Measurements from ENCODE around the gene CGN.
"Not testable (repeated sequence)": the region's sequence is repeated elsewhere in the genome, so short reads cannot be mapped to it uniquely, and the experiment has no call there.

The CGN gene

DNA sequence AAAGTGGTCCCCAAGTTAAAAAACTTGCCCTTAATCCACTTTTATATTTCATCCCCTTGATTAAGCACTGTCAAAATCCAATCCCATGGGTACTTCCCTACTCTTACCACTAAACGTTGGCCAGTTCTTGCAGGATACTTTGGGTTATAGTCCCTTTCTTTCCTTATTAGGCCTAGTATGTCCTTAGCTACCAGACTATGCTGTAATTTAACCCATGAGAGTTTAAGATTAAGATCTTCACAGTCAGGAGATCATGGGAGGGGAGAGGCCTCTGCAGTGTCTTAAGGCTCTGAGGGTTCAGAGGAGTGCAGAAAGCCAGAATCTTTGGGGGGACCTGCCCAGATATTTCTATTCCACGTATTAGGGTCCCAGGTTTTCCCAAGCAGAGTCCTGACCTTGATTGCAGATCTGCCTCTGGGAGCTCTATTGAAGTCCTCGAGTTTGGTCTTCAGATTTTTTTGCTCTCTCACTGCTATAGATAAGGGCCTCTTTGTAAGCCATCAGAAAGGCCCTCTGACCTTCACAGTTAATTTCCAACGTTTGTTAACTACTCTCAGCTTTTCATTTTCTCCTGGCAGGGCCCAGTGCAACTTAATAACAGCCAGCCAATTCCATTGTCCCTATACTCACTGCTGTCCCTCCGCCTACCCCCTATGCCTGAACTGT, 9.0 kb upstream of the CGN start:
- no peak for DNase-seq

DNA sequence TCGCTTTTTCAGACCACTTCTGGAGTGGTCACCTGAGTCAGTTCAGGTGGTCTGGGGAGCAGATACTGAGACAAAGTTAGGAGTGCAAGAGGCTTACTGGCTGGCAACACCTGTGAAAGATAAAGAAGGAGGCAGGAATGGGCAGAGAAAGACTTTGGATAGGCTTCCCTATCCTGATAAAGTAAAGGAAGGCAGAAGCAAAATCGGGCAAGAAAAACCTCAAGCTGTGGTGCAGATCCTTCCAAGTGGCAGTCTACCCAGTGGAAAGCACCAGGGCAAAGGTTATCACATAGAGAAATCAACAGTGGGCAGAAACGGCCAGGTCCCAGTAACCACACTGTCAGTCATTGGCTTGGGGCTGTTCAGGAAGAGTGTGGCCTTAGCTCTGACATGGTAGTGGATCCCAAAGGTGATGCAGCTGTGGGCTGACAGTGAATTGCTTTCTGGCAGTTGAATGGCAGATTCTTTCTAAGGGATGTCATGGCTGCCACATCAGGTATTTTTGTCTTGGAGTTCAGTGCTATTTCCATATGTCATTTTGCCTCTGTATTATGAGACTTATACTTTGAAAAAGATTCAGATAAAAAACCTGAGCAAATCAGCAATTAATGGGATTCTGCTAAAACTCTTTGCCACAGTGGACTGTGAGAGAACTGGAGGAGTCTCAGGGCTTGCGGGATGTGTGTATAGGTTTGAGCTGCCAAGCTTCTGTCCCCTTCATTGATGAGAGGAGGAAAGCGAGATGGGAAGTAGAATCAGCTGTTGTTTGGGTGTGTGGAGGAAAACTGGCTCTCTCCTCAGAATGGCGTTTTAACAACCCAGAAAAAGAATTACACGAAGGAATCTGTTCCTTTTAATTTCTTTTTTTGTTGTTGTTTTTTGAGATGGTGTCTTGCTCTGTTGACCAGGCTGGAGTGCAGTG, 8.1 kb upstream of the CGN start:
- DNase-seq = no peak

DNA sequence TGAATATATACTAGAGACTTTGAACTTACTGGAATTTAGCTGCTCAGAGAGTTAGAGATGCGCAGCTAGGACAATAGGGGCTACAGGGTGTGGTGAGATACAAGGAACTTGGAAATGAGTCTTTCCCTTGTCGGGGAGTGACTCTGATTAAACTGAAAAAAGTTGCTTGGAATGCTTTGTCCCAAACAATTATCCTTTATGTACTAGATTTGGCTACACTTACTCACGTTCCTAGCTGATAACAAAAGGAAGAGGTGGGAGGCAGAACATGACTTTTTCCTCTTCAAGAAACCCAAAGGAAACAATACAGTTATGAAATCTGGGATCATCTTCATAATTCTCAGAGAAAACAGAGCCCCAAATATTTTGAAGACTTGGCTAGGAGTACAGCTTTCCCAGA, 6.9 kb upstream of the CGN start:
- no peak for DNase-seq

DNA sequence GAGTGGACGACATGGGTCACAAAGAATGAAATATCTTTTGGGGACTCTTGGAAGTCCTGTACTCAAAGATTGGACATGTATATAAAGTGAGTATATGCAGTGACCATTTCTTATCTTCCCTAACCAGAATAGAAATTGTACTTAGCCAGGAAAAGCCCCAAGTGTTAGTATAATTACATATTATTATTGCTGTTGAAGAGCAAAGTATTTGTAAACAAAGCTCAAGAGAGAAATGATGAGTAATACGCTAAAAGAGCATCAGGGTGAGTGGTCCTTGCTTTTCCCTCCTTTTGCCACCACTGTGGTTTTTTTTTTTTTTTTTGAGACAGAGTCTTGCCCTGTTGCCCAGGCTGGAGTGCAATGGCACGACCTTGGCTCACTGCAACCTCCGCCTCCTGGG, 6.4 kb upstream of the CGN start:
- no peak for DNase-seq

DNA sequence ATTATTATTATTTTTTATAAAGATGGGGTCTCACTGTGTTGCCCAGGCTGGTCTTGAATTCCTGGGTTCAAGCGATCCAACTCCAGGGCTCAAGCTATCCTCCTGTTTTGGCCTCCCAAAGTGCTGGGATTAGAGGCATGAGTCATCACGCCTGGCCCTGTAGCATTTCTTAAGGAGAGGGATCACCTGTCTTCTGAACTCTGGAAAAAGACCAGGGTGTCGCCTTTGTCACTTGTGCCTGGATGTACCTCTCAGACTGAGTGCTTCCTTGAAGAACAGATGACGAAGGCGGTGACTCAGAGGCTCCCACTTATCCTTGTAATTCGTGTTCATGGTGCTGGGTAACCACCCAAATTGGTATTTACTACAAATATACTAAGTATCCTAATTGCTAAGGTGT, 2.4 kb upstream of the CGN start:
- DNase-seq = no peak

DNA sequence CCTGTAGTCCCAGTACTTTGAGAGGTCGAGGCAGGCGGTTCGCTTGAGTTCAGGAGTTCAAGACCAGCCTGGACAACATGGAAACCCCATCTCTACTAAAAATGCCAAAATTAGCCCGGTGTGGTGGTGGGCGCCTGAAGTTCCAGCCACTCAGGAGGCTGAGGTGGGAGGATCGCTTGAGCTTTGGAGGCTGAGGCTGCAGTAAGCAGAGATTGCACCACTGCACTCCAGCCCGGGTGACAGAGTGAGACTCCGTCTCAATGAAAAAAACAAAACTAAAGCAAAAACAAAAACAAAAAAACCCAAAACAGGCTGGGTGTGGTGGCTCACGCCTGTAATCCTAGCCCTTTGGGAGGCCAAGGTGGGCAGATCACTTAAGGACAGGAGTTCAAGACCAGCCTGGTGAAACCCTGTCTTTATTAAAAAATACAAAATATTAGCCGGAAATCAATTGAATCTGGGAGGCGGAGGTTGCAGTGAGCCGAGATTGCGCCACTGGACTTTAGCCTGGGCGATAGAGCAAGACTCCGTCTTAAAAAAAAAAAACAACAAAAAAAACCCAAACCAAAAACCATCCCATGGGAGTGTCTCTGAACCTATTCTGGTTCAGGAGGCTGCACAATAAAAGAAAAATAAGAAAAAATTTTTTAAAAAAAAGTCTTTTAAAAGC, 1.7 kb upstream of the CGN start:
- DNase-seq = no peak

DNA sequence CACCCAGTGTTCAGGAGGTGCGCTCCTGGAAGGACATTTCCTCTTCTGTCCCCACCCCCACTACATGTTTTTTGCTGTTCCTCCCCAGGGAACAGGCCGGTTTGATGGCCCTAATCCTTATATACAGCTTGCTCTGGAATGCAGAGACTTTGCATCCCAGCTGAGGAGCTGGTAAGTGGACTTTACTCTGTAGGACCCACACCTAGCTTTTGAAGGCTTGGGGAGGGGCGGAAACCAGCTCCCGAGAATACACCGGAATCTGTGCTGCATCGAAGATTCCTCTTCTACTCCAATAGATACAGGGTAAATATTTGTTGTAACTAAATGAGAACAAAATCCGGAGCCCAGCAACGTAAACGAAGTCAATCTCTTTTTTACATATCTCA, 1.2 kb upstream of the CGN start:
- no peak for DNase-seq

DNA sequence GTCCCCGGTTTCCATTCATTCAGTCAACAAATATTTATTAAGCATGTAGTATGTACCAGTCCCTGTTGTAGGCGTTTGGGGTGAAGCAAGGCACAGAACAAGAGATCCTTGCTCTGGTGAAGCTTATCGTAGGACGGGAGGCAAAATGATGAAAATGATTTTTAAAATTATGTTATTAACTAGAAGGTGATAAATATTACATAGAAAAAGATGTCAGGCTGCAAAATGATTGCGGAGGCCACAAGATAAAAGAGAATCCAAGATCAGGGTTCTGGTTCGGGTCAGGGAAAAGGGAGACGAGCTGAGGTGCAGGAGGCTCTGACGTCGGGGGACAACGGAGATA, 602 bp upstream of the CGN start:
- DNase-seq = no peak

DNA sequence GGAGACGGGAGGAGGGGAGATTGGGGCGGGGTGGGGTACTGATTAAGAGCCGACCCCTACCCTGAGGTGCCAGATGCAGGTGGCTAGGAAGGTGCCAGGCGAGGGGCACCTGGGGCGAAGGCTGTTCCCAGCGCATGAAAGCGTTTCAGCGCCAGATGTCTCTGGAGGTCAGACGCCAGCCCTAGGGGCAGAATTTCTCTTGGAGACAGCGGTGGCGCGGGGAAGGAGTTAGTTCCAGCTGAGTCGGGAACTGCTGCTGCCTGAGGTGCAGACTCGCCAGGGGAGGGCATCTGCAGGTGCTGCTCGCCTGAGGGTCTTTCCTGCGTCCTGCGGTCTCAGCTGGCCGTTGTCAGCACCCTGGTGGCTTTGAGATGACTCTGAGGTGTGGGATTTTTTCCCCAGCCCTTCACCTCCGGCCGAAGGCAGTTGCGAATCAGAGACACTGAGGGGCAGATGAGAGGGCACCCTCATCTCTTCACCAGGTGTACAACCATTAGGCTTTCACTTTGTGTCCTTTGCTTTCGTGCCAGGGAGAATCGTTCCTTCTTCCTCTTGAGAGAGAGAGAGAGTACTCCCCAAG, 539 bp downstream of the CGN start:
- DNase-seq = peak; percentile 69

DNA sequence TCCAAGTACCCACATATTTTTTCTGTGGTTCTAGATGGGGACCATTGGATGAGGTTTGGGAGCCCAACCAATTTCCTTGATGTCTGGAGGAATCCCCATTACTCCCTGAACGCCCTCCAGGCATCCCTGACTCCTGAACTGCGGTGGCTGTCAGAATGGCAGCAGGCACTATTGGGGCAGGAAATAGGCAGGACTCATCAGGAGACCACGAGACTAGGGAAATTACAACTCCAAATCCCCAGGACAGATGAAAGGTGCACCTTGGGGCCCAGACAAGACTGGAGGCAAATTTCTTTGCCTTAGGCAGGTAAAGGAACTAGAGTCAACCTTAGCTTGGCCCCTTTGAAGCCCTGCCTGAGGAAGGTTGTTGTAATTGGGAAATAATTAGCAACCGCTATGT, 1.1 kb downstream of the CGN start:
- no peak for DNase-seq

DNA sequence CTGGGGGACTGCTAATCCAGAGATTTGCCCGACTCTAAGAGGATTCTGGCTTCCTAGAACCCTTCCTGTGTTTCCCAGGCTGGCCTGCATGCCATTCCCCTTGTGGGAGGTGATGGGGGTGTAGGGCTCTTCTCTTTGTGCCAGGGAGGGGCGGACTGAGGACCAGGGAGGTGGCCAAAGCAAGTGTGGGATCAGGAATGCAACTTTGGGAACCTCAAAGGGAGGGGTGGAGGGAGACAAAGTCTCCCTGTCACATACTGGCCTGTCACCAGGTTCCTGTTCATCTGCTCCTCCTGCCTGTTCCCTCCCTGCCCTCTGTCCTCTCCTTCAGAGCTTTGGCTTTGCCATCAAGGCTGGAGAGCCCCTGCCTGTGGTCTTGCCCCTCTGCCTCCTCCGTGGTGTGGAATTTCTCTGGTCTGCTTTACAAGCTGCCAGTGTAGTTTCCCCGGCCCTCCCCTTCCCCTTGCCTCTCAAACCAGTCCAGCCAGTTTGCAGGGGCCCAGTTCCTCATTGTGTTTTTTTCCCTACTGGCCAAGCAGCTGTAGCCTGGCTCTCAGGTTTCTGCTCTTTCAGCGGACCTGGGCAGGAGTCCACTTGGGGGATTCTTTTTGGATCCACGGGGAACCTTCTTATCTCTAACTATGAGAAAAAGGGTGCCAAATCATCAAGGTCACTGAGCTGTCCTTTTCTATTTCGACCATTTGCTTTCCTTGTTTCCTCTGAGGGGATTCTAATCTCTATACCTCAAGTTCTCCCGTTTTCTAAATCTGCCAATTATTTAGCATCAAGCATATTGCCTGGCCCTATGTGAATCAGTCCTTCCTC, 1.8 kb downstream of the CGN start:
- DNase-seq = no peak

DNA sequence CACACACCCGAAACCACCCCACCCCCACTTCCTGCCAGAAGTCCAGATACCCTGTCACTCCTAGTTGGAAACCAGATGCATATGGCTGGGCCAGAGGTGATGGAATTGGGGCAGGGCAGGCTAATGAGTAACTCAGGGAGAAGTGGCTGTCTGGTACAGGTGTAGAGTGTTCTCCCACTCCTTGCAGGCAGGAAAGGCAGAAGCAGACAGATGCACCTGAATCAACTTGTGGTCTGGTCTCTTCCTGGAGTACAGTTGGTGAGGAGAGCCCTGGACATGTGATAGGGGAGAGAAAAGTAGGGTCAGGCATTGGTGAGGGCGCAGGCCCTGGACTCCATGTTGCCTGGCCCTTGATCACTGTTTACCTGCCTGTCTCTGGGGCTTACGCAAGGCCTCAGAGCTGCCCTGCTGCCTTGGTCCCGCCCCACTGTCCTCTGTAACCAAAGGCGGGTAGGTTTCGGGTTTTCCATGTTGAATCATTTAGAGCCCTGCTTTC, 2.5 kb downstream of the CGN start:
- DNase-seq = peak; percentile 67

DNA sequence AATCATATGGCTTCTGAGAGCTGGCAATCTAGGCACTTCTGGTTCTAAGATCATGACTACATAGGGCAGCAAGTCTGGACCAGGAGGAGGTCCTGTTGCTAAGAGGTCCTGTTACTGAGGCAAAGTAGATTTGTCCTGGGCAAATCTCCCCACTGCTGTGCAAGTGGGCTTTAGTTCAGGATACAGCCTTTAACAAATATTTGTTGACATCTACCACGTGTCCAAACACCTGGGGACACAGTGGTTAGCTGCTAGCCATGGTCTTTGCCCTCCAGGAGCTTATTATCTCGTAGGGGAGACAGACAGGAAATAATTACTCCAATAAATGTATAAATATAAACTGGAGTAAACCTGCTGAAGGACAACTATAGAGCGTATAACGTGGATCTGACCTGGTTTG, 3.2 kb downstream of the CGN start:
- DNase-seq = no peak

DNA sequence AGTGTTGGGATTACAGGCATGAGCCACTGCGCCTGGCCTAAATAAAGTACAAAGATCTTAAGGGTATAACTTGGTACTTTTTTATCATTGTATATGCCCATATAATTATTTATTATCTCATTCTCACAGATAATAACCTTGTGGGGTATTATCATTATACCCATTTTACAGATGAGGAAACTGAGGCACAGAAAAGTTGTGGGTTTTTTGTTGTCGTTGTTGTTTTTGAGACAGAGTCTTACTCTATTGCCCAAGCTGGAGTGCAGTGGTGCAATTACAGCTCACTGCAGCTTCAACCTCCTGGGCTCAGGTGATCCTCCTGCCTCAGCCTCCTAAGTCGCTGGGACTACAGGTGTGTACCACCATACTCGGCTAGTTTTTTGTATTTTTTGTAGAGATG, 4.1 kb downstream of the CGN start:
- DNase-seq = no peak

DNA sequence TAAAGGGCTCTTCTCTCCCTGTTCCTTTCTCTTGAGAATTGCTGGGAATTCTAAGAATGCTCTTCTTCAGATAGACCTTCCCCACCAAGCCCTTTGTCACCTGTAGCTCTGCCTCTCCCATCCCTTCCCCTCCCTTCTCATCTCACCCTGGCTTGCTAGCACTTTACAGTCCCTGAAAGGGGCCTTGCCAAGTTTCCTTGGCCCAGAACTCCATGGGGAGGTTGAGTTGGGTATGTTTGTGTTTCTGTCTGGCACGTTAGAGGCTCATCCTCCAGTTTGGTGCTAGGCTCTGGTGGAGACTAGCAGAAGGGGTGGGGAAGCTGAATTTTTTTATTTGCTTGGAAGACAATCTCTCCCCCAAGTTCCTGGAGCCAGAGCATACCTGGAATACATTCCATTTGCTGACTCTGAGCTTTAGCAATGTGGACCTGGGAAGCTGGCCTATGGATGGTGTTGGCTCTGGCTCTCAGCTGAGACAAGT, 4.9 kb downstream of the CGN start:
- no peak for DNase-seq

DNA sequence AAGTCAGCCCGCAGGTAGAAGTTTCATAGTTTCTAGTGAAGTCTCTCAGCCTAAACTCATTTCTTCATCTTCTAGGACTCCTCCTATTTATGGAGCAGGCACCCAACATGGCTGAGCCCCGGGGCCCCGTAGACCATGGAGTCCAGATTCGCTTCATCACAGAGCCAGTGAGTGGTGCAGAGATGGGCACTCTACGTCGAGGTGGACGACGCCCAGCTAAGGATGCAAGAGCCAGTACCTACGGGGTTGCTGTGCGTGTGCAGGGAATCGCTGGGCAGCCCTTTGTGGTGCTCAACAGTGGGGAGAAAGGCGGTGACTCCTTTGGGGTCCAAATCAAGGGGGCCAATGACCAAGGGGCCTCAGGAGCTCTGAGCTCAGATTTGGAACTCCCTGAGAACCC, 7.2 kb downstream of the CGN start:
- no peak for DNase-seq

DNA sequence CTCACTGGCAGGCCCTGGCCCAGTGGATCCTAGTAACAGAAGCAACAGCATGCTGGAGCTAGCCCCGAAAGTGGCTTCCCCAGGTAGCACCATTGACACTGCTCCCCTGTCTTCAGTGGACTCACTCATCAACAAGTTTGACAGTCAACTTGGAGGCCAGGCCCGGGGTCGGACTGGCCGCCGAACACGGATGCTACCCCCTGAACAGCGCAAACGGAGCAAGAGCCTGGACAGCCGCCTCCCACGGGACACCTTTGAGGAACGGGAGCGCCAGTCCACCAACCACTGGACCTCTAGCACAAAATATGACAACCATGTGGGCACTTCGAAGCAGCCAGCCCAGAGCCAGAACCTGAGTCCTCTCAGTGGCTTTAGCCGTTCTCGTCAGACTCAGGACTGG, 7.7 kb downstream of the CGN start:
- DNase-seq = no peak

DNA sequence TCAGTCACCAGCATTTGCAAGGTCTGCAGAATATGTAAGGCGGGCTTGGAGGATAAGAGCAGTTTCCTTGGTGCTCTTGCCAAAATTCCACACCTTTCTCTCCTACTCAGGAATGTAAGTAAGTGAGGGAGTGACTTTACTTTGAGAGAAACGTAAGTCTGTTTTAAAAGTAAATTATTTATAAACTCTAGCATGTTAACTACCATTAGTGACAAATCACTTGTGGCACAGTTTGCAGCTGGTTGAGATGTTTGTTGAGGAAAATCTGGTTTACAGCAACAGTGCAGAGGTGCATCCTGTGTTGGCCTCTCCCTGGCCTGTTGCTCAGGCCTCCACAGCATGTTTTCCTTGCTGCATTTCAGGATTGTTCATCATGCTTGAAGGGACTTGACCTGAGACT, 8.5 kb downstream of the CGN start:
- no peak for DNase-seq

DNA sequence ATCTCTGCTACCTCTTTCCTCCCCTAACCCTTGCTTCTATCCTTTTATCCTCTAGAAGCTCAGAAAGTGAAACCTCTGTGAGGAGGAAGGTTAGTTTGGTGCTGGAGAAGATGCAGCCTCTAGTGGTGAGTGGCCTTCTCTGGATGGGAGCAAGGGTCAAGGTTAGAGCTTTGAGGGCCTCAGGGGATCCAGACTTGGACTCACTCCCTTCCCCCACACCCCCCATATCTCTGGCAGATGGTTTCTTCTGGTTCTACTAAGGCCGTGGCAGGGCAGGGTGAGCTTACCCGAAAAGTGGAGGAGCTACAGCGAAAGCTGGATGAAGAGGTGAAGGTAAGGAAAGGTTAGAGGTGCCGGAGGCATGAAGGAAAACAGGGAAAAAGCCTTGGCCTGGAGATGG, 9.2 kb downstream of the CGN start:
- no peak for DNase-seq

DNA sequence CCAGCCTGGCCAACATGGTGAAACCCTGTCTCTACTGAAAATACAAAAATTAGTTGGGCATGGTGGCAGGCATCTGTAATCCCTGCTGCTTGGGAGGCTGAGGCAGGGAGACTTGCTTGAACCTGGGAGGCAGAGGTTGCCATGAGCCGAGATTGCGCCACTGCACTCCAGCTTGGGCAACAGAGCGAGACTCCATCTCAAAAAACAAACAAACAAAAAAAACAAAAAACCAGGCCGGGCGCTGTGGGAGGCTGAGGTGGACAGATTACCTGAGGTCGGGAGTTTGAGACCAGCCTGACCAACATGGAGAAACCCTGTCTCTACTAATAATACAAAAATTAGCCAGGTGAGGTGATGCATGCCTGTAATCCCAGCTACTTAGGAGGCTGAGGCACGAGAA, 11.2 kb downstream of the CGN start:
- not testable (repeated sequence) for DNase-seq

DNA sequence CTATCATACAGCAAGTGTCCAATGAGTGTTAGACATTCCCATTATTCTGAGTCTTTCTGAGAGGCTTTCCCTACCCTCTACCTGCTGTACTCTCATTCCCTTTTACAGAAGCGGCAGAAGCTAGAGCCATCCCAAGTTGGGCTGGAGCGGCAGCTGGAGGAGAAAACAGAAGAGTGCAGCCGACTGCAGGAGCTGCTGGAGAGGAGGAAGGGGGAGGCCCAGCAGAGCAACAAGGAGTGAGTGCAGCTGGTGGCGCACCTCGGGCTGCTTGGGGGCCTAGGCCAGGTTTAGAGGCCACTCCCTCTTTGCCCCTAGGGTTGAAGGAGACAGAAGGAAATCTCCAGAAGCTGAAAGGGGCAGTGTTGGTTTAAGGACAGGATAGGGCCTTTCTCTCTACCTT, 12.1 kb downstream of the CGN start:
- no peak for DNase-seq

DNA sequence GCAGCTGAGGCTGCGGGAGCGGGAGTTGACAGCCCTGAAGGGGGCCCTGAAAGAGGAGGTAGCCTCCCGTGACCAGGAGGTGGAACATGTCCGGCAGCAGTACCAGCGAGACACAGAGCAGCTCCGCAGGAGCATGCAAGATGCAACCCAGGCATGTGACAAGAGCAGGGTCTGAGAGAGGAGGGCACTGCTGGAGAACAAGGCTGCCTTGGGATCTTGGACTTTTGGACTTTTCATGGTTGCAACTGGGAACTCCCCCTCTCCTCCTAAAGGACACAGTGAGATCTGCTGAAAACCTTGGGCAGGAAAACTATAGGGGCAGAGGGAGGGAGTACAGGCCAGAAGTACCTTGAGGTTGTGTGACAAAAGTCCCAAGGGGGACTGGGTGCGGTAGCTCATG, 13.5 kb downstream of the CGN start:
- no peak for DNase-seq

Data from activated effector memory CD4-positive, alpha-beta T cell treated with anti-CD3 and anti-CD28 coated beads, Interleukin-2, amount 50 U/mL, for 16 hours (primary cell).